Activated CD4-positive, alpha-beta memory T cell treated with anti-CD3 and anti-CD28 coated beads for 36 hours (primary cell): Measurements from ENCODE around the gene WDR75. TPM values are rescaled to one million over a fixed set of nuclear protein-coding genes. Genes with fewer than 3 reads are reported as not detected.

Experiments used
- CTCF ChIA-PET: fragments of 350-600 bp; sonication (Branson Sonifier 250); formaldehyde crosslinking; loops from one replicate; lab custom pipeline; 2021; ENCODE audit warnings: antibody characterized with exemption, inconsistent platforms; lab: Charles Lee
- POLR2A ChIA-PET: fragments of 350-600 bp; sonication (Branson Sonifier 250); formaldehyde crosslinking; loops from one replicate; lab custom pipeline; 2021; ENCODE audit warnings: antibody characterized with exemption; lab: Charles Lee
- DNase-seq: peaks from one replicate; pipeline ENCODE4 v3.0.0-alpha.2; 2020
- H3K27ac Mint-ChIP-seq: one replicate; pipeline ENCODE4 v1.8.0; 2021; ENCODE audit warnings: mixed read lengths
- H3K27me3 Mint-ChIP-seq: one replicate; pipeline ENCODE4 v1.8.0; 2021; ENCODE audit warnings: mixed read lengths
- H3K36me3 Mint-ChIP-seq: one replicate; pipeline ENCODE4 v1.8.0; 2021; ENCODE audit warnings: mixed read lengths
- H3K4me1 Mint-ChIP-seq: one replicate; pipeline ENCODE4 v1.8.0; 2021; ENCODE audit warnings: low read depth, mixed read lengths
- H3K4me3 Mint-ChIP-seq: one replicate; pipeline ENCODE4 v1.8.0; 2021; ENCODE audit warnings: mild to moderate bottlenecking, mixed read lengths
- H3K9me3 Mint-ChIP-seq: one replicate; pipeline ENCODE4 v1.8.0; 2021; ENCODE audit warnings: mixed read lengths
- intact Hi-C: fragments of 100-400 bp; cut with micrococcal nuclease; formaldehyde crosslinking; loops from one replicate; pipeline ENCODE4 v1.15.1; 2023
- total RNA-seq, 2 experiments: library from RNA; stranded (reverse); gene quantifications; one replicate each; pipeline ENCODE4 v1.2.3, GENCODE V29; 2021

WDR75 gene
- total RNA-seq, 2 experiments from 2014 or later: 66.4 to 68.8 TPM

DNA sequence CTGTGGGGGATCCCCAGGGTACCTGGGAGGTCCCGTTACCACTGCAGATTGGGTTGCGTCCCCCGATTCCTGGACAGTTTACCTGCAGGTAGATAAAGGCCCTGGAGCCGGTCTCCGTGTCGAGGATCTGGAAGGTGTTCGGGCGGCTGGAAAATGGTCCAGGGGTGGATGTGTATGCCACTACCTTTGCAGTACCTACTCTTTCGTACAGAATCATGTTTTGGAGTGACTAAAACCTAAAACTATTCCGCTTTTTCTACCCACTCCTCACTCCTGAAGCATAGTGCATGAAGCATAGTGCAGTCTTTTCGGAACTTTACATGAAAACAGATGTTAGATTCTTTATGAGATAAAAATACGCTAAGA is 418 bp downstream of the WDR75 start:
- no peaks in the 10 kb centered on the region for H3K27me3 Mint-ChIP-seq
- peaks cover 17% of the 10 kb centered on the region for H3K4me1 Mint-ChIP-seq
- CTCF ChIA-PET: no interaction called here
- H3K4me3 Mint-ChIP-seq: no peak overlapping the region
- intact Hi-C loops: loop anchor here (1.0 to 10.0 kb wide), 11 partner anchors 139 to 1281 kb away; partner anchors contain the start of genes ASNSD1, MFSD6, NEMP2 and ORMDL1
- H3K9me3 Mint-ChIP-seq: no peaks in the 10 kb centered on the region
- POLR2A ChIA-PET: interaction anchor here (1.6 to 2.3 kb wide), 2 partner anchors 139 to 217 kb away, joined by 3 to 6 read pairs; partner anchors contain the start of gene SLC40A1
- peak overlapping the region; percentile 99 for H3K27ac Mint-ChIP-seq
- DNase-seq: no peak
- H3K36me3 Mint-ChIP-seq: peaks cover 2% of the 10 kb centered on the region

DNA sequence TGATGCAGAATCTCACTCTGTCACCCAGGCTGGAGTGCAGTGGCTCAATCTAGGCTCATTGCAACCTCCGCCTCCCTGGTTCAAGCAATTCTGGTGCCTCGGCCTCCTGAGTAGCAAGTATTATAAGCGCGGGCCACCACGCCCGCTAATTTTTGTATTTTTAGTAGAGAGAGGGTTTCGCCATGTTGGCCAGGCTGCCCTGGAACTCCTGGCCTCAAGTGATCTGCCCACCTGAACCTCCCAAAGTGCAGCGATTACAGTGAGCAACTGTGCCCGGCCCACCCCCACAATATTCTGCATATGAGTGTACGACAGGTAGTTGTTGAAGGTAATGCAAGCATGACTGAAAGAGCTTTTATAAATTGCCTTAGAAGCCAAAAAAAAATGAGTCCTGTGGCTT is 1.2 kb downstream of the WDR75 start:
- no peaks in the 10 kb centered on the region for H3K9me3 Mint-ChIP-seq
- ChIA-PET POLR2A (interaction anchor here (1.6 to 2.3 kb wide), 2 partner anchors 138 to 217 kb away, joined by 3 to 6 read pairs; partner anchors contain the start of gene SLC40A1), CTCF (interaction anchor here (1.0 kb wide), 1 partner anchor 321 kb away, joined by 3 read pairs; no protein-coding TSS in a partner anchor)
- H3K27ac Mint-ChIP-seq: no peak overlapping the region
- H3K27me3 Mint-ChIP-seq: no peaks in the 10 kb centered on the region
- intact Hi-C loops: loop anchor here (5.0 to 10.0 kb wide), 4 partner anchors 880 to 1280 kb away; partner anchors contain the start of genes MFSD6 and NEMP2
- no peak overlapping the region for H3K4me3 Mint-ChIP-seq
- peaks cover 23% of the 10 kb centered on the region for H3K4me1 Mint-ChIP-seq
- DNase-seq: peak; percentile 61
- H3K36me3 Mint-ChIP-seq: peaks cover 6% of the 10 kb centered on the region

DNA sequence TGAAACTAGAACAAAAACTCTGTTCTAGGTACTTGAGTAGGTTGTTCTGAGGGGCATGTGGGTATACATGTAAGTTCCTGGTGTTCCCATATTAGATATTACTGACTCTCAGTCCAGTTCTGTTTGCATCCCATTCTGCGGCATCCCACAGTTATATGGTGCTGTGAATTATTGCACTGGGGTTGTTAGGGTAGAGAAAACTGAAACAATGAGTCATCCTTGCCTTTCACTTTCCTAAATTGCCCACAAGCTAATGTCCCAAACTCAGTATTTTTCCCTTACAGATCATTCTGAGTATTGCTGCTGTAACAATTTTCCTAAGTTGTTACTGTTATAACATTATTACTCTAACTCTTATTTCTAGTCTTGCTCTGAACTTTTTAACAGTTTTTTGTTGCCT is 3.0 kb downstream of the WDR75 start:
- H3K36me3 Mint-ChIP-seq: peaks cover 23% of the 10 kb centered on the region
- CTCF ChIA-PET: interaction anchor here (0.9 to 1.3 kb wide), 2 partner anchors 33 to 318 kb away, joined by 3 read pairs; partner anchors contain the start of gene OSGEPL1
- peaks cover 28% of the 10 kb centered on the region for H3K4me1 Mint-ChIP-seq
- H3K27me3 Mint-ChIP-seq: no peaks in the 10 kb centered on the region
- intact Hi-C loops: loop anchor here (5.0 to 10.0 kb wide), 4 partner anchors 878 to 1278 kb away; partner anchors contain the start of genes MFSD6 and NEMP2
- H3K4me3 Mint-ChIP-seq: no peak overlapping the region
- POLR2A ChIA-PET: no interaction called here
- peak; percentile 47 for DNase-seq
- no peaks in the 10 kb centered on the region for H3K9me3 Mint-ChIP-seq
- no peak overlapping the region for H3K27ac Mint-ChIP-seq

DNA sequence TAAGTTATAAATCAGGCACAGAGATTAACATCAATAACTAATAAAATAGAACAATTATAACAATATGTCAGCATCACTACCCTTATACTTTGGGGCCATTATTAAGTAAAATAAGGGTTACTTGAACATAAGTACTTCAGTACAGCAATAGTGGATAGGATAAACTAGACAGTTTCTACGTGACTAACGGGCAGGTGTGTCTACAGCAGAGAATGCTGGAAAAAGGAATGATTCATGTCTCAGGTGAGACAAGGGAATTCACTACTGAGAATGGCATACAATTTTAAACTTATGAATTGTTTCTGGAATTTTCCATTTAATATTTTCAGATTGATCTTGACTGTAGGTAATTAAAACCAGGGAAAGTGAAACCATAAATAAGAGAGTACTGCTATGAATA is 5.5 kb downstream of the WDR75 start:
- CTCF ChIA-PET: interaction anchor here (1.3 kb wide), 1 partner anchor 17 kb away, joined by 3 read pairs; no protein-coding TSS in a partner anchor
- H3K27me3 Mint-ChIP-seq: no peaks in the 10 kb centered on the region
- H3K27ac Mint-ChIP-seq: peak overlapping the region; percentile 48
- intact Hi-C loops: loop anchor here (10.0 kb wide), 1 partner anchor 958 kb away; the partner anchor contains the start of gene MFSD6
- H3K36me3 Mint-ChIP-seq: peaks cover 33% of the 10 kb centered on the region
- POLR2A ChIA-PET: interaction anchor here (0.8 to 1.2 kb wide), 2 partner anchors 10 to 134 kb away, joined by 4 read pairs; partner anchors contain the start of gene SLC40A1
- H3K4me3 Mint-ChIP-seq: no peak overlapping the region
- H3K9me3 Mint-ChIP-seq: no peaks in the 10 kb centered on the region
- DNase-seq: no peak
- H3K4me1 Mint-ChIP-seq: peaks cover 25% of the 10 kb centered on the region

GRCh38 chr2:189454009-189454408 is 12.7 kb downstream of the WDR75 start:
- Mint-ChIP-seq H3K4me3 (no peak overlapping the region), H3K36me3 (peaks cover 48% of the 10 kb centered on the region), H3K27me3 (no peaks in the 10 kb centered on the region), H3K27ac (no peak overlapping the region), H3K9me3 (no peaks in the 10 kb centered on the region), H3K4me1 (no peaks in the 10 kb centered on the region)
- intact Hi-C loops: no loop called here
- ChIA-PET CTCF (no interaction called here), POLR2A (no interaction called here)
- no peak for DNase-seq

DNA sequence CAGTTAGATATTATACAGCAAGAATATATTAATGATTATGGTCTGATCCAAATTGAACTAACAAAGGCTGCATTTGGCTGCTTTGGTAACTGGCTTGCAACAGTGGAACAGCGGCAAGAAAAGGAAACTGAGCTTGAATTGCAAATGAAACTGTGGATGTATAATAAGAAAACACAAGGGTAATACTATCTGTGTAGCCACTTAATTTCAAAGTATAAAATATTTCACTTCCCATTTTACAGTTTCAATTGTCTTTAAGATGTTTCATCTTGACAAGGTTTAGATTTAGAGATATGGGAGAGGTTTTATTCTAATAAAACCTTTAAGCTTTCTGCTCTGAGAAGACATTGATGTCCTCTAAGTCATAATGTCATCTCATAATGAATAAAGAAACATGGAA is 23.8 kb downstream of the WDR75 start:
- intact Hi-C loops: no loop called here
- H3K36me3 Mint-ChIP-seq: peaks cover 52% of the 10 kb centered on the region
- H3K27ac Mint-ChIP-seq: no peak overlapping the region
- no peak for DNase-seq
- H3K4me3 Mint-ChIP-seq: no peak overlapping the region
- H3K27me3 Mint-ChIP-seq: no peaks in the 10 kb centered on the region
- no peaks in the 10 kb centered on the region for H3K9me3 Mint-ChIP-seq
- H3K4me1 Mint-ChIP-seq: no peaks in the 10 kb centered on the region
- ChIA-PET POLR2A (no interaction called here), CTCF (no interaction called here)

- POLR2A ChIA-PET: no interaction called here
- Mint-ChIP-seq H3K4me3 (no peak overlapping the region), H3K36me3 (peaks cover 52% of the 10 kb centered on the region), H3K9me3 (no peaks in the 10 kb centered on the region), H3K27me3 (no peaks in the 10 kb centered on the region), H3K27ac (peak overlapping the region; percentile 18), H3K4me1 (no peaks in the 10 kb centered on the region)
- no peak for DNase-seq
- CTCF ChIA-PET: no interaction called here
- intact Hi-C loops: no loop called here
These were observed 24.2 kb downstream of the WDR75 start for GRCh38 chr2:189465478-189465877.

GRCh38 chr2:189466046-189466445 is 24.8 kb downstream of the WDR75 start:
- DNase-seq: no peak
- ChIA-PET CTCF (no interaction called here), POLR2A (no interaction called here)
- Mint-ChIP-seq H3K4me3 (no peak overlapping the region), H3K4me1 (no peaks in the 10 kb centered on the region), H3K27ac (no peak overlapping the region), H3K27me3 (no peaks in the 10 kb centered on the region), H3K9me3 (no peaks in the 10 kb centered on the region), H3K36me3 (peaks cover 54% of the 10 kb centered on the region)
- intact Hi-C loops: loop anchor here (2.0 kb wide), 1 partner anchor 167 kb away; no protein-coding TSS in a partner anchor

GRCh38 chr2:189466656-189467055 is 25.4 kb downstream of the WDR75 start:
- Mint-ChIP-seq H3K4me3 (no peak overlapping the region), H3K4me1 (no peaks in the 10 kb centered on the region), H3K9me3 (no peaks in the 10 kb centered on the region), H3K27ac (no peak overlapping the region), H3K36me3 (peaks cover 60% of the 10 kb centered on the region), H3K27me3 (no peaks in the 10 kb centered on the region)
- intact Hi-C loops: loop anchor here (2.0 kb wide), 1 partner anchor 166 kb away; no protein-coding TSS in a partner anchor
- CTCF ChIA-PET: no interaction called here
- no peak for DNase-seq
- POLR2A ChIA-PET: no interaction called here

DNA sequence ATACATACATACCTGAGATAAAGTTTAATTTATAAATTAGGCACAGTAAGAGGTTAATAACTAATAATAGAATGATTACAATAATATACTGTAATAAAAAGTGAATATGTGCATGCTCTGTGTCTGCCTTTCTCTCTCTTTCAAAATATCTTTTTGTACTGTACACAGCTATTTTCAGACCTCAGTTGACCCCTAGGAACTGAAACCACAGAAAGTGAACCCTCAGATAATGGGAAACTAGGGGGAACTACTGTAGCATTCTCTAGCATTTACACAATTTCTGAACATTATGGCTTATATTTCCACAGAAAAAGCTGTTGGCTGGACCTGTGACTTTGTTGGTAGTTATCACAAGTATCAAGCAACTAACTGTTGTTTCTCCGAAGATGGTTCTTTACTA is 25.9 kb downstream of the WDR75 start:
- Mint-ChIP-seq H3K4me3 (no peak overlapping the region), H3K27ac (no peak overlapping the region), H3K9me3 (no peaks in the 10 kb centered on the region), H3K27me3 (no peaks in the 10 kb centered on the region), H3K36me3 (peaks cover 58% of the 10 kb centered on the region), H3K4me1 (no peaks in the 10 kb centered on the region)
- no peak for DNase-seq
- POLR2A ChIA-PET: no interaction called here
- CTCF ChIA-PET: no interaction called here
- intact Hi-C loops: loop anchor here (2.0 kb wide), 1 partner anchor 166 kb away; no protein-coding TSS in a partner anchor

DNA sequence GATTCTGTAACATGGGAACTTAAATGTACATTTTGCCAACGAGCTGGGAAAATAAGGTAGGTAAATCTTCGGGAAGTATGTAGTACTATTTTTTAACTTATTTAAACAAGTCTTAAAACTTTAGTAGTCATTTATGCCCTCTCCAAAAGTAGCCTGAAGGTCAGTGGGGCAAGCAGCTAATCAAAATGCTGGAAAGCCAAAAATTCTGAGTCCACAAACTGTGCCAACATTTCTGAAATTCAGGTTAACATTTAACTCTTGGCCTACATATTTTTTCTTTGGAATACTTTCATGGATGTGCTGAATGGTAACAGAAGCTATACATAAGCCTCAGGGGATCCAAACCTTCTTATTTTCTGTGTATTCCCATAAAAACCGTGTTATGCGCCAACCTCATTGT is 26.3 kb downstream of the WDR75 start:
- DNase-seq: no peak
- POLR2A ChIA-PET: no interaction called here
- intact Hi-C loops: loop anchor here (2.0 kb wide), 1 partner anchor 165 kb away; no protein-coding TSS in a partner anchor
- no peaks in the 10 kb centered on the region for H3K4me1 Mint-ChIP-seq
- H3K4me3 Mint-ChIP-seq: no peak overlapping the region
- H3K36me3 Mint-ChIP-seq: peaks cover 54% of the 10 kb centered on the region
- no peak overlapping the region for H3K27ac Mint-ChIP-seq
- CTCF ChIA-PET: no interaction called here
- H3K27me3 Mint-ChIP-seq: no peaks in the 10 kb centered on the region
- no peaks in the 10 kb centered on the region for H3K9me3 Mint-ChIP-seq

GRCh38 chr2:189474526-189474925 is 33.3 kb downstream of the WDR75 start:
- Mint-ChIP-seq H3K4me3 (no peak overlapping the region), H3K9me3 (no peaks in the 10 kb centered on the region), H3K27ac (no peak overlapping the region), H3K27me3 (no peaks in the 10 kb centered on the region), H3K4me1 (no peaks in the 10 kb centered on the region), H3K36me3 (peaks cover 43% of the 10 kb centered on the region)
- intact Hi-C loops: no loop called here
- DNase-seq: no peak
- CTCF ChIA-PET: no interaction called here
- POLR2A ChIA-PET: no interaction called here
